Measurements from ENCODE around the gene SLK.

SLK gene

GRCh38 chr10:104056619-104057273, 89.8 kb downstream of the SLK start:
- DNase-seq = no peak

- DNase-seq = no peak
Measured at GRCh38 chr10:104057717-104058116, 90.8 kb downstream of the SLK start.

- no peak for DNase-seq
Measured at GRCh38 chr10:104059364-104059763, 92.4 kb downstream of the SLK start.

- DNase-seq = no peak
Measured at GRCh38 chr10:104061196-104061595, 94.3 kb downstream of the SLK start.

- DNase-seq = no peak
Measured at GRCh38 chr10:104065748-104066147, 98.8 kb downstream of the SLK start.

- no peak for DNase-seq
Measured at GRCh38 chr10:104066945-104067344, 100.0 kb downstream of the SLK start.

GRCh38 chr10:104067525-104067924, 100.6 kb downstream of the SLK start:
- no peak for DNase-seq

- no peak for DNase-seq
Measured at GRCh38 chr10:104069613-104070012, 102.7 kb downstream of the SLK start.

GRCh38 chr10:104072786-104073185, 105.8 kb downstream of the SLK start:
- no peak for DNase-seq

GRCh38 chr10:104074505-104074904, 107.6 kb downstream of the SLK start:
- no peak for DNase-seq

- DNase-seq = peak in 2 of 3 donors; percentile 15 to 22
Measured at GRCh38 chr10:104076743-104077160, 109.8 kb downstream of the SLK start.

GRCh38 chr10:104077247-104077646, 110.3 kb downstream of the SLK start:
- no peak for DNase-seq

- no peak for DNase-seq
Measured at GRCh38 chr10:104077663-104078151, 110.8 kb downstream of the SLK start.
